AG04450 (cell line): Measurements from ENCODE around the gene NXT1. TPM values are rescaled to one million over a fixed set of nuclear protein-coding genes. Genes with fewer than 3 reads are reported as not detected.

Experiments used
- CTCF ChIA-PET: fragments of 300-600, 350-600 bp; formaldehyde crosslinking; extraction: SDS; loops from one replicate; lab custom pipeline; 2022; ENCODE audit warnings: antibody characterized with exemption, inconsistent platforms; lab: Charles Lee
- POLR2A ChIA-PET: fragments of 350-600 bp; formaldehyde crosslinking; extraction: SDS; loops from one replicate; lab custom pipeline; 2021; ENCODE audit warnings: antibody characterized with exemption, inconsistent platforms; lab: Yijun Ruan, JAX
- DNase-seq: peaks from one replicate; pipeline ENCODE4 v3.0.0-alpha.2; 2011; ENCODE audit warnings: low read depth, low spot score
- H3K27ac ChIP-seq: one replicate; pipeline ENCODE4 v1.5.1; 2012; ENCODE audit warnings: low read depth, low read length, control low read depth
- H3K27me3 ChIP-seq: one replicate; pipeline ENCODE4 v1.6.0; 2012; ENCODE audit warnings: low read length; ENCODE audit not compliant: control insufficient read depth, insufficient read depth
- H3K4me3 ChIP-seq: 2 replicates; pipeline ENCODE4 v1.5.1; 2011; ENCODE audit warnings: mild to moderate bottlenecking, low read depth, low read length, control low read depth
- H3K9me3 ChIP-seq: 2 replicates; pipeline ENCODE4 v1.5.1; 2012; ENCODE audit warnings: low read length; ENCODE audit not compliant: control insufficient read depth, insufficient read depth
- CTCF ChIP-seq: IDR thresholded peaks from 2 replicates; pipeline ENCODE4 v1.5.1; 2011; ENCODE audit warnings: low read depth, low read length, control low read depth, inconsistent platforms
- polyA plus RNA-seq: library from polyadenylated mRNA; depleted of rRNA; stranded (reverse); fragments of >200 nt; gene quantifications from 2 replicates; pipeline ENCODE4 v1.2.3, GENCODE V29; 2011

NXT1 gene
- polyA plus RNA-seq, 1 experiment, result 17.9 TPM

GRCh38 chr20:23332467-23332866 lies 18.1 kb upstream of the NXT1 start:
- TF ChIP-seq CTCF, result no peak
- H3K9me3 ChIP-seq, result no peaks in the 10 kb centered on the region
- ChIA-PET POLR2A (no interaction called here), CTCF (interaction anchor here (0.8 to 1.6 kb wide), 2 partner anchors 8 to 641 kb away, joined by 3 to 7 read pairs; no protein-coding TSS in a partner anchor)
- H3K27me3 ChIP-seq, result no peaks in the 10 kb centered on the region
- no peak overlapping the region for H3K27ac ChIP-seq
- DNase-seq, result no peak
- no peak overlapping the region for H3K4me3 ChIP-seq

GRCh38 chr20:23334111-23334510 lies 16.5 kb upstream of the NXT1 start:
- TF ChIP-seq CTCF, result no peak
- no peak for DNase-seq
- CTCF ChIA-PET, result no interaction called here
- Histone ChIP-seq H3K9me3 (no peaks in the 10 kb centered on the region), H3K27me3 (no peaks in the 10 kb centered on the region), H3K27ac (no peak overlapping the region), H3K4me3 (no peak overlapping the region)
- POLR2A ChIA-PET, result no interaction called here

- no peak for TF ChIP-seq CTCF
- Histone ChIP-seq H3K27ac (no peak overlapping the region), H3K9me3 (no peaks in the 10 kb centered on the region; the same call in 1 of the 2 replicates), H3K4me3 (no peak overlapping the region), H3K27me3 (no peaks in the 10 kb centered on the region)
- ChIA-PET CTCF (interaction anchor here (1.4 to 1.5 kb wide), 2 partner anchors 271 to 643 kb away, joined by 3 to 5 read pairs; no protein-coding TSS in a partner anchor), POLR2A (no interaction called here)
- DNase-seq, result no peak
Observed at GRCh38 chr20:23335521-23335920, 15.1 kb upstream of the NXT1 start.

- no peak for DNase-seq
- no peak overlapping the region for H3K4me3 ChIP-seq
- ChIA-PET POLR2A (no interaction called here), CTCF (interaction anchor here (1.4 to 8.7 kb wide), 3 partner anchors 270 to 645 kb away, joined by 3 to 270 read pairs (median 6); no protein-coding TSS in a partner anchor)
- TF ChIP-seq CTCF, result no peak
- peaks cover 2% of the 10 kb centered on the region for H3K27me3 ChIP-seq
- H3K9me3 ChIP-seq, result no peaks in the 10 kb centered on the region; the same call in 1 of the 2 replicates
- H3K27ac ChIP-seq, result no peak overlapping the region
Observed at GRCh38 chr20:23336476-23336875, 14.1 kb upstream of the NXT1 start.

GRCh38 chr20:23337312-23337711 lies 13.3 kb upstream of the NXT1 start:
- DNase-seq, result no peak
- H3K9me3 ChIP-seq, result no peaks in the 10 kb centered on the region; the same call in 1 of the 2 replicates
- ChIA-PET CTCF (interaction anchor here (1.4 to 8.7 kb wide), 2 partner anchors 286 to 646 kb away, joined by 6 to 270 read pairs; no protein-coding TSS in a partner anchor), POLR2A (no interaction called here)
- TF ChIP-seq CTCF, result no peak
- peaks cover 2% of the 10 kb centered on the region for H3K27me3 ChIP-seq
- H3K27ac ChIP-seq, result no peak overlapping the region
- no peak overlapping the region for H3K4me3 ChIP-seq
